A673 (cell line): ENCODE data around the gene KDM5A. TPM values are rescaled to one million over a fixed set of nuclear protein-coding genes. Genes with fewer than 3 reads are reported as not detected.

Experiments
- BruUV-seq: library from RNA; stranded (reverse); fragments of 400-500 nt; replicated peaks from 2 replicates; lab custom pipeline; 2021; lab: Mats Ljungman, UMichigan
- CTCF ChIA-PET: fragments of 300-600 bp; sonication (Branson Sonifier 250); formaldehyde crosslinking; loops from one replicate; lab custom pipeline; 2022; ENCODE audit warnings: antibody characterized with exemption; lab: Charles Lee
- POLR2A ChIA-PET: fragments of 300-600 bp; sonication (Branson Sonifier 250); formaldehyde crosslinking; loops from one replicate; lab custom pipeline; 2022; ENCODE audit warnings: antibody characterized with exemption; ENCODE audit not compliant: low non-redundant PET; lab: Charles Lee
- DNase-seq: peaks from one replicate; pipeline ENCODE4 v3.0.0-alpha.2; 2015; ENCODE audit warnings: low spot score
- H3K27ac ChIP-seq: fragments of 200-600 bp; sonication (generic); 2 replicates; pipeline ENCODE4 v1.5.1; 2016; ENCODE audit warnings: mixed run types, low read depth, mild to moderate bottlenecking, mixed read lengths, antibody characterized with exemption, low read length; ENCODE audit not compliant: poor library complexity, severe bottlenecking
- H3K27me3 ChIP-seq: fragments of 200-600 bp; sonication (generic); replicated peaks from 2 replicates; pipeline ENCODE4 v1.6.1; 2017; ENCODE audit warnings: mixed run types, low read depth, mild to moderate bottlenecking, mixed read lengths, antibody characterized with exemption, low read length; ENCODE audit not compliant: insufficient read depth, poor library complexity
- H3K36me3 ChIP-seq: fragments of 200-600 bp; sonication (generic); 2 replicates; pipeline ENCODE4 v1.6.1; 2016; ENCODE audit warnings: mixed run types, mild to moderate bottlenecking, mixed read lengths, antibody characterized with exemption, low read length; ENCODE audit not compliant: insufficient read depth, poor library complexity, severe bottlenecking
- H3K4me1 ChIP-seq: fragments of 200-600 bp; sonication (generic); 2 replicates; pipeline ENCODE4 v1.6.1; 2017; ENCODE audit warnings: mixed run types, mild to moderate bottlenecking, mixed read lengths, antibody characterized with exemption, low read length; ENCODE audit not compliant: insufficient read depth, poor library complexity, severe bottlenecking
- H3K4me3 ChIP-seq: fragments of 200-600 bp; sonication (generic); 2 replicates; pipeline ENCODE4 v1.5.1; 2016; ENCODE audit warnings: low read depth, mixed run types, mild to moderate bottlenecking, mixed read lengths, low read length; ENCODE audit not compliant: poor library complexity, severe bottlenecking
- H3K9me3 ChIP-seq: fragments of 200-600 bp; sonication (generic); 2 replicates; pipeline ENCODE4 v1.6.1; 2016; ENCODE audit warnings: mixed run types, low read depth, mild to moderate bottlenecking, mixed read lengths, antibody characterized with exemption, low read length; ENCODE audit not compliant: poor library complexity, severe bottlenecking
- EZH2 ChIP-seq: fragments of 200-600 bp; sonication (generic); IDR thresholded peaks from 2 replicates; pipeline ENCODE4 v1.6.1; 2017; ENCODE audit warnings: borderline replicate concordance, low read depth, mild to moderate bottlenecking, mixed read lengths, antibody characterized with exemption, low read length; ENCODE audit not compliant: poor library complexity, severe bottlenecking
- intact Hi-C: fragments of 100-400 bp; cut with micrococcal nuclease; formaldehyde crosslinking; loops from one replicate; pipeline ENCODE4 v1.10.0; 2022; ENCODE audit not compliant: unreplicated experiment
- total RNA-seq: library from RNA; stranded (reverse); gene quantifications from 2 replicates; pipeline ENCODE4 v1.2.3, GENCODE V29; 2021
- TF ChIP-seq, protein P1 (sequence below): fragments of 300-800, 200-600 bp; sonication (generic); conservative IDR thresholded peaks from 2 replicates; pipeline ENCODE4 v1.5.1; 2017; ENCODE audit warnings: low read depth, mild to moderate bottlenecking, antibody characterized with exemption, low read length, moderate library complexity, mixed read lengths

KDM5A gene
- total RNA-seq, 1 experiment from 2014 or later: 68.8 TPM

DNA sequence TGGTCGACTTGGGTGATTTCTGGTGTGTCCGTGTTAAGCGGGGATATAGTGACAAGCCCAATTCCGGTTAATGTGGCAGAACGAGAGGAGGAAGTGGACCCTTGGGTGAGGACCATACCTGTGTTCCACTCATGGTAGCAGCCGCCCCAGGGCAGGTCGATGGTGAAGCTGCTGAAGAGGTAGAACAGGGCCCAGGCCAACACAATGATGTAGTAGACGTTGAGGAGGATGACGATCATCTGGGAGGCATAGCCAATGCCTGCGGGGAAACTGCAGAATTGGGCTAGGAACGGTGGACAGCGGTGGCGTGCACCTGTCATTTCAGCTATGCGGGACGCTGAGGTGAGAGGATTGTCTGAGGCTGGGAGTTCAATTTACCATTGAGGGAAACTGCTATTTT lies 146.6 kb downstream of the KDM5A start:
- intact Hi-C loops: no loop called here
- CTCF ChIA-PET: no interaction called here
- Histone ChIP-seq H3K9me3 (peaks cover 7% of the 10 kb centered on the region), H3K27me3 (no peaks in the 10 kb centered on the region), H3K4me3 (no peak overlapping the region), H3K27ac (no peak overlapping the region), H3K36me3 (no peaks in the 10 kb centered on the region), H3K4me1 (no peaks in the 10 kb centered on the region)
- DNase-seq: no peak
- BruUV-seq: no TSS peak
- POLR2A ChIA-PET: no interaction called here
- no peak for TF ChIP-seq EZH2
- TF ChIP-seq, protein P1, sequence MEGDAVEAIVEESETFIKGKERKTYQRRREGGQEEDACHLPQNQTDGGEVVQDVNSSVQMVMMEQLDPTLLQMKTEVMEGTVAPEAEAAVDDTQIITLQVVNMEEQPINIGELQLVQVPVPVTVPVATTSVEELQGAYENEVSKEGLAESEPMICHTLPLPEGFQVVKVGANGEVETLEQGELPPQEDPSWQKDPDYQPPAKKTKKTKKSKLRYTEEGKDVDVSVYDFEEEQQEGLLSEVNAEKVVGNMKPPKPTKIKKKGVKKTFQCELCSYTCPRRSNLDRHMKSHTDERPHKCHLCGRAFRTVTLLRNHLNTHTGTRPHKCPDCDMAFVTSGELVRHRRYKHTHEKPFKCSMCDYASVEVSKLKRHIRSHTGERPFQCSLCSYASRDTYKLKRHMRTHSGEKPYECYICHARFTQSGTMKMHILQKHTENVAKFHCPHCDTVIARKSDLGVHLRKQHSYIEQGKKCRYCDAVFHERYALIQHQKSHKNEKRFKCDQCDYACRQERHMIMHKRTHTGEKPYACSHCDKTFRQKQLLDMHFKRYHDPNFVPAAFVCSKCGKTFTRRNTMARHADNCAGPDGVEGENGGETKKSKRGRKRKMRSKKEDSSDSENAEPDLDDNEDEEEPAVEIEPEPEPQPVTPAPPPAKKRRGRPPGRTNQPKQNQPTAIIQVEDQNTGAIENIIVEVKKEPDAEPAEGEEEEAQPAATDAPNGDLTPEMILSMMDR: no peak

DNA sequence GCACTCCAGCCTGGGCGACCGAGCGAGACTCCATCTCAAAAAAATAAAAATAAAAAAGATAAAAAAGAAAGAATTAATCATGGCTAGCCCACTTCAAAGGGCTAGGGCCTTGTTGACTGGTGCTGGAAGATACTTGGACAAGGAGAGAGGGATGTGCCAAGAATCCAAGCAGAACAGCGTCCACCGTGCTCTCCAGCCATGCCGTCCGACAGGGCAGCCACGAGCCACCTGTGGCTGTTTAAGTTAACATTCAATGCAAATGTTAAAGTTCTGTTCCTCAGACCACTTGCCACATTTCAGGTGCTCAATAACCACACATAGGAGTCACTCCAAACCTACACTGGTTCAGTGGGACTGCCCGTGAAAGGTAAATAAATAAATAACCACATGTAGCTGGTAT lies 147.9 kb downstream of the KDM5A start:
- ChIA-PET POLR2A (no interaction called here), CTCF (no interaction called here)
- H3K4me1 ChIP-seq: no peaks in the 10 kb centered on the region
- no peak overlapping the region for H3K27ac ChIP-seq
- H3K4me3 ChIP-seq: no peak overlapping the region
- H3K27me3 ChIP-seq: no peaks in the 10 kb centered on the region
- TF ChIP-seq, protein P1: no peak
- TF ChIP-seq EZH2: no peak
- H3K9me3 ChIP-seq: no peaks in the 10 kb centered on the region
- BruUV-seq: no TSS peak
- intact Hi-C loops: no loop called here
- no peaks in the 10 kb centered on the region for H3K36me3 ChIP-seq
- no peak for DNase-seq

DNA sequence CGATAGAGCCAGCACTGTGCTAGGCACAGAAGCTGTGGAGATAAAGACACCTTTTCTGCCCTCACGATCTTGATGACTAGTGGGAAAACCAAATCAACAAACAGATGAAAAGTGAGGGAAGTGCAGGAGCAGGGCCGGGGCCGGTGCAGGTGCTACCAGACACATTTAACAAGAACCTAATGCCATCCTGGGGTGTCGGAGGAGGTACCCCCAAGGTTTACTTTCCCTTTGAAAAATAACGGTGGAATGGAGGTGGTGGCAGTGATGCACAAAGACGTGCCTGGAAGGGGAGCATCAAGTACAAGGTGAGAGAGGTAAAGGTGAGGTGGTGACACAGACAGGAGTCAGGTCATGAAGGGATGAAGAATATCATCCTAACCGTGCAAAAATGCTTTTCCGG lies 148.6 kb downstream of the KDM5A start:
- Histone ChIP-seq H3K4me3 (no peak overlapping the region), H3K27me3 (no peaks in the 10 kb centered on the region), H3K4me1 (no peaks in the 10 kb centered on the region), H3K27ac (no peak overlapping the region), H3K9me3 (no peaks in the 10 kb centered on the region), H3K36me3 (no peaks in the 10 kb centered on the region)
- no TSS peak for BruUV-seq
- DNase-seq: no peak
- POLR2A ChIA-PET: no interaction called here
- CTCF ChIA-PET: no interaction called here
- TF ChIP-seq, protein P1: no peak
- TF ChIP-seq EZH2: no peak
- intact Hi-C loops: no loop called here
